HG02981 (cell line): ENCODE data around the gene STK10.
"Not testable (repeated sequence)": the region's sequence is repeated elsewhere in the genome, so short reads cannot be mapped to it uniquely, and the experiment has no call there.

Experiments
- ATAC-seq: cut with Tn5 transposase; IDR thresholded peaks from one replicate; pipeline ENCODE4 v1.9.1; 2021; ENCODE audit warnings: mild to moderate bottlenecking, moderate library complexity; ENCODE audit not compliant: unreplicated experiment

The STK10 gene

DNA sequence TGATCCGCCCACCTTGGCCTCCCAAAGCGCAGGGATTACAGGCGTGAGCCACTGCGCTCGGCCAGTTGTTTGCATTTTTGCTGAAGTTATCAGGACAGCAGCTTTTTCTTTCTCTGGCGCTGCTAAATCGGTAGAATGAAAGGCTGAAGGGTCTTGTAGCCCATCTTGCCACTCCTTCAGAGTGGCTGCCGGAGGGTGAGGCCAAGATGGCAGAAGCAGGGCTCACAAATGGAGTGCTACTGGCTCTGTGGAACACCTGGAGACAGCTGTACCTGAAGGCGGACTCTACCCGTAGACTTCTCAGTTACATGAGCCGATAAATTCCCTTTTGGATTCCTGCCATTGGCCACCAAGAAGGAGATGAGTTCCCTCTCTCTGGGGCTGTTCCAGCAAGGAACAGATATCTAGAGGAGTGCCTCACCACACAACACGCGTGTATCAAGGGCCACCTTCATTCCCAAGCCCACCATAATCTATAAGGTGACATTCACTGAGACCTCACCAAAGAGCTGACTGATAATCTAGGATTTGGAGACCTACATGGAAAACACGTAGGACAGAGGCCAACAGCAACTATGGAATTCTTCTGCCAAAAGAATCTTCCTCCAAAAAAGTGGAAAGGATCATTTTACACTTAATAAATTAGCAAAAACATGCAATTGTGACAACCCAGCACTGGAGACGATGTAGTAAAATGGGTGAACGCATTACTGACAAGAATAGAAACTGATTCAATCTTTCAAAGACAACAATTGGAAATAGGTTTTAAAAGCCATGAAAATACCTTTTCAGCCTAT lies 21.8 kb downstream of the STK10 start:
- ATAC-seq, result no peak

DNA sequence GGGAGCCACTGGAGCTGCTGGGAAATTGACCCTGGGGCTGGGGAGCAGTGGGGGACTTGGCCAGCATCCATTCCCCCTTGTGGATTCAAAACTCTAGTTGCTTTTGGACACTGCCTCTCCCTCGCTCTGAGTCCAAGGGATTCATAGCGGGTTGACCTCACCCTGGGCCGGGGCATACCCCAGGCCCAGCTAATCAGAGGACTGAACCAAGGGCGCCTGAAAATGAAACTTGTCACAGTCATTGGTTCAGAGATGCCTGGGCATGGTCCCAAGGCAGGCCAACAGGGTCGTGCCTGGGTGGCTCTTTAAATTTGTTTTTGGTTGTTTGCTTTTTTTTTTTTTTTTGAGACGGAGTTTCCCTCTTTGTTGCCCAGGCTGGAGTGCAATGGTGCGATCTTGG lies 22.6 kb downstream of the STK10 start:
- peak; percentile 67 for ATAC-seq

DNA sequence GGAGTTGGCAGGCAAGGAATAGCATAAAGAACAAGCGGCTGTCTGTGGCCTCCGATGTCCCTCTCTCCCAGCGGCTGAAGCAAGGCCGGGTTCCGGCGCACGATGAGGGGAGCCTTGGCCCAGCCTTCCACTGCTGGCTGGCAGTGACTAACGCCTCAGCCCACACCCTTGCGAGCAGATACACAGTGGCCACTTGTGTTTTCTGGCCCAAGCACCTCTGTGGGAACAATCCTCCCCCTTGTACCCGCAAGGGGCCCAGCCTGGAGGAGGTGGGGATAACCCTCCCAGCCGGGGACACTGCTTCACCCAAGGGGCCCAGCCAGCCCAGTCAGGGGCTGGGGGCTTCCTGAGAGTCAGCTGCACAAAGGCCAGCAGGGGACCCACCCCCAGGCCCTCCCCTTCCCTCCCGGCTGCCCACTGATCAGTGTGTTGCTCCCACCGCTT lies 23.2 kb downstream of the STK10 start:
- no peak for ATAC-seq

- no peak for ATAC-seq
These were observed 24.7 kb downstream of the STK10 start for GRCh38 chr5:172163346-172163745.

DNA sequence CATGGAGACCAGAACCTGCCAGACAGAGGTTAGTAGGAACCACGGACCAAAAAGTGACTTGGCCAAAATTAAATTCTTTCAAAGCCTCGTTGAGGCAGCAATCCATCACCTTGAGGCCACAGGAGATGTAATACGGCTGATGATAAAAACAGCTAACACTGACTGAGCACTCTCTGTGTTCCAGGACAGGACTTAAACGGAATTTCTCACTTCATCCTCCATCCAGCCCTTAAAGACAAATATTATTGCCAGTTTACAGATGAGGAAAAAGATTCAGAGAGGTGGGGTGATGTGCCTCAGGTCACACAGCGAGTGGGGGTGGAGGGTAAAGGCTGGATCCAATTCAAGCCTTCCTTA lies 25.1 kb downstream of the STK10 start:
- no peak for ATAC-seq

DNA sequence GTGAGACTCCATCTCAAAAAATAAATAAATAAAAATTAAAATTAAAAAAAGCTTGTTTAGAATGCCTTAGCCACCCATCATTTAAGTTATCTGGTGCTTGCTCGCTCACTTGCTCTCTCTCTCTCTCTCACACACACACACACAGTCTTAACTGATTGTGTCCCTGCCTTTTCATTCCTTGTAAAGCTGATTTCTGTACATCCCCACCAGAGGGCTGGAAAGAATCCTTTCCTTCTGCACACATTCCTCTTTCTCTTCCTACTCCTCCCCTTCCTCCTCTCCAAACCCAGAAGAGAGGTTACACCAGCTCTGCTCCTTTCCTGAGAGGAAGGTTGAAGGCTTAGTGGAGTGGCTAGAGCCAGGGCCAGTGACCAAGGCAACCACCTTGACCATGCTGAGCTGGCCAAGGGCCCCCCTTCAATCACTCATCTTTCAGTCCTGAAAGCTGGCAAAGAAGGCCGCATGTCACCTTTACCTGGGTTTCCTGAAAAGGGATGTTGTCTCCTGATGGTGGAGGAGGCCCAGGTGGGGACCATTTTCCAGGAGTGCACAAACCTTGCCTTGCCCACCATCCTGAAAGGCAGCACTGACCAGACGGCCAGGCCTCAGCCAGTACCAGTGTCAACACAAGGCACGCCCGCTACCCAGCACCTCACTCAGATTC lies 25.6 kb downstream of the STK10 start:
- no peak for ATAC-seq

DNA sequence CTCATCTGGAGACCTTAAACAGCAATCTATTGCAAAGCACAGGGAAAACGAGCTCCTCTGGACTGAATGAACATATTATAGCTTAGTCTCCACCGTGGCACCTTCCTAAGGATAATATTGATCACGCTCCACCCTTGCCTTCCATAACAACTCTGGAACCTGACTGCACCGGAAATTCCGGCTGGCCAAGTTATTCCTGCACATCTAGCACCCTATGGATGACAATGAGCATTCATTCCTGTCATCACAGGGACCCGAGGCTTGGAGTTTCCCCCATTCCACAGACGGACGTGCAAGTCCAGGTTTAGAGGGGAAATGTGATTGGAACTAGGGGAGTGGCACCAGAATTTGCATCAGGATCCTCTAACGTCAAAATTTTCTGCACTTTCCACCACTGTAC lies 27.5 kb downstream of the STK10 start:
- ATAC-seq, result no peak

DNA sequence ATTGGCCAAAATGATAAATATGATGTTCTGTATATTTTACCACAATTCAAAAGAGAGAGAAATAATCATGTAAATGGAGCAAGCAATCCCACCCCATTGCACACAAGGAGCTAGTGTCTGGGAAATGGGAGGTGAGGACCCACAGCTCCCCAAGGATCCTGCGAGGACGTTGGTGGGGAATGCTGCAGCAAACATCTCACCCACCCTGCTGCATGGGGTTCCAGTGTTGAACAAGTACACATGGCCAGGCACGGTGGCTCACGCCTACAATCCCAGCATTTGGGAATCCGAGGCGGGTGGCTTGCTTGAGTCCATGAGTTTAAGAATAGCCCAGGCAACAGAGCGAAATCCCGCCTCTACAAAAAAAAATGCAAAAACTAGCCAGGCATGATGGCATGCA lies 29.0 kb downstream of the STK10 start:
- no peak for ATAC-seq

- no peak for ATAC-seq
These were observed 31.5 kb downstream of the STK10 start for GRCh38 chr5:172156541-172156994.

DNA sequence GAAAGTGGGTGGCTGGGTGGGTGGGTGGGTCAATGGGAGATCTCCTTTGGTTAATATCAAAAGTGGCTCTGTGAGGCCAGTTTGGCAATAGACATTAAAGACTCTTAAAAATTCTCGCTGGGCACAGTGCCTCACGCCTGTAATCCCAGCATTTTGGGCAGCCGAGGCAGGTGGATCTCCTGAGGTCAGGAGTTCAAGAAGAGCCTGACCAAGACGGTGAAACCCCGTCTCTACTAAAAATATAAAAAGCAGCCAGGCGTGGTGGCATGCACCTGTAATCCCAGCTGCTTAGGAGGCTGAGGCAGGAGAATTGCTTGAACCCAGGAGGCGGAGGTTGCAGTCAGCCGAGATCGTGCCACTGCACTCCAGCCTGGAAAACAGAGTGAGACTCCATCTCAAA lies 32.9 kb downstream of the STK10 start:
- not testable (repeated sequence) for ATAC-seq

GRCh38 chr5:172153695-172154094 lies 34.3 kb downstream of the STK10 start:
- no peak for ATAC-seq

GRCh38 chr5:172151661-172152210 lies 36.3 kb downstream of the STK10 start:
- ATAC-seq, result no peak

- ATAC-seq, result peak; percentile 56
These were observed 37.3 kb downstream of the STK10 start for GRCh38 chr5:172150514-172151425.

- not testable (repeated sequence) for ATAC-seq
These were observed 38.5 kb downstream of the STK10 start for GRCh38 chr5:172149481-172149880.

GRCh38 chr5:172149073-172149472 lies 39.0 kb downstream of the STK10 start:
- no peak for ATAC-seq

DNA sequence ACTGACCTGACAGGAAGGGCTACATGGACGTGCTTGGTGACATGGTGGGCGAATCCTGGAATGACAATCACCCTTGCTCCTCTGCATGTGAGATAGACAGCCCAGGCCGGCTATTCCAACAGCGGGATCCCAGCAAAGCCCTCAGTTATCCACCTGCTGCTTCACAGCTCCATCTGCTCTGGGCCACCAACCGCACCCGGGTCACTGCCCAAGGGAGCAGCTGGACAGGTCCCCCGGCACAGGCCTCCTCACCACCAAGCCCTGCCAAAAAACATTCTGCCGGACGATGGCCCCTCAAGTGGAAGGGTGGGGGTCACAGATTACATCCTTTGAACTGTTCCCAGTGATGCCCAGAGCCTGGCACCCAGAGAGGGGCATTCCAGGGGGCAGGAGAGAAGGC lies 39.6 kb downstream of the STK10 start:
- ATAC-seq, result no peak

DNA sequence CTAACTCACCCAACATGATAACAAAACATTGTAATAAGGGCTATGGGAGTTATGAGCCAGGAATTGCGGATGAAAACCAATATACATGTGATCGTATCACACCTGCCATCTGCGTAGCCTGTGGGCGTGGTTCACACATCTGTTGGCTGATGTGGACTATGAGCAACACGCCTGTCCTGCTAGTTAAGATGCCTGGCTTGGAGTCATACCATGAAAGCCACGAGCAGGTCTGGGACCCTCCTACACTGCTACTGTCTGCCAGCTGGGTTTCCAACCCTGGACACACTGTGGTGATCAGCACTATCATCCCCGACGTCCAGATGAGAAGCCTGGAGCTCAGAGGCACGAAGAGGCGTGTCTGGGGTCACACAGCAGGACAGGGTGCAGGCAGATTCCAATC lies 40.2 kb downstream of the STK10 start:
- ATAC-seq, result no peak

DNA sequence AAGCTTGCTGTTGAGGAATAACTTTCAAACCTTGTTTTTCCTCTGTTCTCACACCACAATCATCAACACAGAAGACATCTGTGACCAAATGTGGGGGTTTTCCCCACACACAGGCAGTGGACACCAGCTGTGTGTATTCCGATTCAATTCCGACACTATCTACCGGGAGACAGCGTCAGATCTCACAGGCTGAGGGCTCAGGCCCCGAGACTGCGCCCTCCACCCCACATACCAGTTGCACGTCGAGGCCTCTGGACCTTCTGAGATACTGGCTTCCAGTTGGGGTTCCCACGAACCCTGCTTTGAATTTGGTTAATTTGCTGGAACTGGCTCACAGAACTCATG lies 41.3 kb downstream of the STK10 start:
- no peak for ATAC-seq

DNA sequence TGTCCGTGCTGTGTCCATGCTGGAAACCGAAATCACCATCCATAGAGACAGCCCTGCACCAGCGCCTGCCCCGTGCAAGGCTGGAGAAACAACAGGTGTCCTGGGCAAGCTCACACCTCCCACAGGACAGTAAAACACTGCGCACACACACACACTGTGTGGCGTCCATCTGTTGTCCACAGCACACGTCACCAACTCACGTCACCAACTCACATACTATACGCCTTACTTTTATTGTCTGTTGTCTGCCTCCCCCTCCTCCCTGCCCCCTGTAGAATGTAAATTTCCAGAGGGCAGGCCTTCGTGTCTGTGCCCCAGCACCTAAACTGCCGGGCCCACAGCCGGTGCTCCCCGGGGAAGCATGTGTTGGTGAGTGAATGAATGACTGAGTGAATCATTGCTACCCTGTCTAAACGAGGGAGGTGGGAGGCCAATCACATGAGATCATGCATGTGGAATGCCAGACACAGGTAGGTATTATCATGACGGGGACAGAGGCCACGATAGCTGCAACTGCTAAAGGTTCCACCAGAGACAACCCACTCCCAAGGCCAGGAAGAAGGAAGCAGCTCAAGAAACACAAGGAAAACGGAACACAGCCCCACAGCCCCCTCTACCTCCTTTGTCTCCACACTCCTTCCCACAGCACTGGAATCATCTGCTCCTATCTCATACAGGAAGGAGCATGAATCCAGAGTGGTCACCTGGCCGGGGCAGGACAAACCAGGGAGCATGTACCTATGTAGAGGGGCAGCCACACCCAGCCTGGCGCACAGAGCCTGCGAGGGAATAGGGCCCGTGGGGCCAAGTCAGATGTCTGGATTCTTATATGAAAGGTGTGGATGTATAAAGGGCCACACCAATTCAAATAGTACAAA lies 41.9 kb downstream of the STK10 start:
- no peak for ATAC-seq
